Measurements from ENCODE around the gene EIF4E3. TPM values are rescaled to one million over a fixed set of nuclear protein-coding genes. Genes with fewer than 3 reads are reported as not detected.

Gene EIF4E3
- polyA plus RNA-seq, 1 donor (not counting 4 experiments of a cell fraction or from before 2014, with no cell fraction given) = 2.2 TPM

GRCh38 chr3:71751602-71752001, 26.4 kb upstream of the EIF4E3 start:
- FAIRE-seq (no peak), DNase-seq (ENCODE audit: low read depth, low spot score) (no peak)
- H4K20me1 ChIP-seq (ENCODE audit: control insufficient read depth, extremely low read depth, insufficient read depth, low read length) = no peaks in the 10 kb centered on the region
- no peak overlapping the region for H3K4me3 ChIP-seq (ENCODE audit: control insufficient read depth in 2 of 3, extremely low read depth in 1 of 3, insufficient read depth in 2 of 3, low read depth in 1 of 3, low read length in 3 of 3)
- H3K9ac ChIP-seq (ENCODE audit: control insufficient read depth, extremely low read depth, insufficient read depth, low read length) = no peak overlapping the region
- no peak overlapping the region for H3K4me2 ChIP-seq (ENCODE audit: control insufficient read depth, extremely low read depth, insufficient read depth, low read depth, low read length)
- H3K27ac ChIP-seq (ENCODE audit: control insufficient read depth, insufficient read depth, low read length) = no peak overlapping the region
- no peaks in the 10 kb centered on the region for H3K9me3 ChIP-seq (ENCODE audit: control insufficient read depth, low read depth, low read length)
- no peaks in the 10 kb centered on the region for H3K9me1 ChIP-seq (ENCODE audit: control insufficient read depth, extremely low read depth, insufficient read depth, low read length)
- no peaks in the 10 kb centered on the region for H3K36me3 ChIP-seq (ENCODE audit: control insufficient read depth in 2 of 2, extremely low read depth in 1 of 2, insufficient read depth in 2 of 2, low read length in 2 of 2)
- dilution Hi-C loops (cut with MboI; ENCODE audit: extremely low pct_ligation_motif_present, low sequenced_read_pairs) = no loop called here
- H2AFZ ChIP-seq (ENCODE audit: control insufficient read depth, low read length) = no peak overlapping the region
- H3K27me3 ChIP-seq (ENCODE audit: control insufficient read depth, extremely low read depth, insufficient read depth, low read length) = peaks cover 34% of the 10 kb centered on the region
- no peaks in the 10 kb centered on the region for H3K4me1 ChIP-seq (ENCODE audit: control insufficient read depth, extremely low read depth, insufficient read depth, low read length)
- H3K79me2 ChIP-seq (ENCODE audit: control insufficient read depth, insufficient read depth, low read length) = no peaks in the 10 kb centered on the region
- TF ChIP-seq EZH2 (IDR thresholded peaks at IDR 0.05; ENCODE audit: low read length) (no peak), CTCF (optimal IDR thresholded peaks at IDR 0.05 in 1 of 3, IDR thresholded peaks at IDR 0.05 in 1 of 3, conservative IDR thresholded peaks at IDR 0.05 in 1 of 3; ENCODE audit: extremely low read depth in 1 of 3, insufficient read depth in 2 of 3, low read length in 3 of 3) (no peak)

GRCh38 chr3:71744738-71745137, 19.5 kb upstream of the EIF4E3 start:
- Histone ChIP-seq H3K4me1 (ENCODE audit: control insufficient read depth, extremely low read depth, insufficient read depth, low read length) (no peaks in the 10 kb centered on the region), H4K20me1 (ENCODE audit: control insufficient read depth, extremely low read depth, insufficient read depth, low read length) (no peaks in the 10 kb centered on the region), H3K9me3 (ENCODE audit: control insufficient read depth, low read depth, low read length) (no peaks in the 10 kb centered on the region), H3K4me3 (ENCODE audit: control insufficient read depth in 2 of 3, extremely low read depth in 1 of 3, insufficient read depth in 2 of 3, low read depth in 1 of 3, low read length in 3 of 3) (no peak overlapping the region), H2AFZ (ENCODE audit: control insufficient read depth, low read length) (no peak overlapping the region), H3K9me1 (ENCODE audit: control insufficient read depth, extremely low read depth, insufficient read depth, low read length) (no peaks in the 10 kb centered on the region), H3K4me2 (ENCODE audit: control insufficient read depth, extremely low read depth, insufficient read depth, low read depth, low read length) (no peak overlapping the region), H3K27ac (ENCODE audit: control insufficient read depth, insufficient read depth, low read length) (no peak overlapping the region), H3K36me3 (ENCODE audit: control insufficient read depth in 2 of 2, extremely low read depth in 1 of 2, insufficient read depth in 2 of 2, low read length in 2 of 2) (no peaks in the 10 kb centered on the region), H3K9ac (ENCODE audit: control insufficient read depth, extremely low read depth, insufficient read depth, low read length) (no peak overlapping the region), H3K27me3 (ENCODE audit: control insufficient read depth, extremely low read depth, insufficient read depth, low read length) (no peaks in the 10 kb centered on the region), H3K79me2 (ENCODE audit: control insufficient read depth, insufficient read depth, low read length) (no peaks in the 10 kb centered on the region)
- FAIRE-seq (no peak), DNase-seq (ENCODE audit: low read depth, low spot score) (no peak)
- TF ChIP-seq EZH2 (IDR thresholded peaks at IDR 0.05; ENCODE audit: low read length) (no peak), CTCF (optimal IDR thresholded peaks at IDR 0.05 in 1 of 3, IDR thresholded peaks at IDR 0.05 in 1 of 3, conservative IDR thresholded peaks at IDR 0.05 in 1 of 3; ENCODE audit: extremely low read depth in 1 of 3, insufficient read depth in 2 of 3, low read length in 3 of 3) (no peak)
- dilution Hi-C loops (cut with MboI; ENCODE audit: extremely low pct_ligation_motif_present, low sequenced_read_pairs) = no loop called here
